GM12801 (cell line): ENCODE results near the gene OGFOD1.

ENCODE experiments used
- TF ChIP-seq, protein P1 (sequence below): IDR thresholded peaks from one replicate; pipeline ENCODE4 v1.5.1; 2011; ENCODE audit warnings: control low read depth; ENCODE audit not compliant: insufficient read length; ENCODE audit errors: extremely low read depth

Gene OGFOD1

DNA sequence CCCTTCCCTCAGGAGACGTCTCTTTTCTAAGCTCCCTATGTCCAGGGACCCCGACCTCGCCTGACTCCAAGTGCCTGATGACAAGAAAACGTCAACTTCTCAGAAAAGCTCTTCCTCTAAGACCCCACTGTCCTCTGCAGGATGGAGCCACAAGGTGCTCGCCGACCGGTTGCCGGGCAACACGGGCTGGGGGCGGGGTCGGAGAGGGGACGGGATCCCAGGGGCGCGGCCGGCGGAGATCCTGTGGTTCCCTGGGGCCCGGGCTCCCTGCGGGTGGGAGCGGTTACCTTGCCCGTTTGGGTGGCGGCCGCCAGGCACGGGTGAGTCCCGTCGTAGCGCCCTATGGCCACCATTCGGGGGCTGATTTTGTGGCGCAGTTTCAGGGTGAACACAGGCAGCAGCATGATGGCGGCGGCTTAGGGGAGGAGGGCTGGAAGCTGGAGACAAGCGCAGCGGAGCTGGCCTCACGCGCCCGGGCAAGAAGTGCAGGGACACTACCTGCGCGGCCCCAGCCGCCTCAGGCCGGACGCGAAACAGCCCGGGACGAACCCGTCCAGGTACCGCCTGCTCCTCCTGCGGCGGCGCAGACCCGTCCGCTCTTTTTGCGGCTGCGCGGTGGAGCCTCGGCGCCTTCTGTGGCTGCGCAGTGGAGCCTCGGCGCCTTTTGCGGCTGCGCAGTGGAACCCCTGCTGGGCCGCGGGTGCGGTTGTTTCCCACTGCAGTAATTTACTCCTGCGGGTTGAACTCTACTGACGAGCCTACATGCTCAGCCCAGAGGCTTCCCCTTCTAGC, 68.3 kb downstream of the OGFOD1 start, which contains the start of gene BBS2:
BBS2 (minus strand) TSS at position 566 of the 792 bp plus-strand sequence; CDS start at position 404, 162 bp downstream.
- TF ChIP-seq, protein P1, sequence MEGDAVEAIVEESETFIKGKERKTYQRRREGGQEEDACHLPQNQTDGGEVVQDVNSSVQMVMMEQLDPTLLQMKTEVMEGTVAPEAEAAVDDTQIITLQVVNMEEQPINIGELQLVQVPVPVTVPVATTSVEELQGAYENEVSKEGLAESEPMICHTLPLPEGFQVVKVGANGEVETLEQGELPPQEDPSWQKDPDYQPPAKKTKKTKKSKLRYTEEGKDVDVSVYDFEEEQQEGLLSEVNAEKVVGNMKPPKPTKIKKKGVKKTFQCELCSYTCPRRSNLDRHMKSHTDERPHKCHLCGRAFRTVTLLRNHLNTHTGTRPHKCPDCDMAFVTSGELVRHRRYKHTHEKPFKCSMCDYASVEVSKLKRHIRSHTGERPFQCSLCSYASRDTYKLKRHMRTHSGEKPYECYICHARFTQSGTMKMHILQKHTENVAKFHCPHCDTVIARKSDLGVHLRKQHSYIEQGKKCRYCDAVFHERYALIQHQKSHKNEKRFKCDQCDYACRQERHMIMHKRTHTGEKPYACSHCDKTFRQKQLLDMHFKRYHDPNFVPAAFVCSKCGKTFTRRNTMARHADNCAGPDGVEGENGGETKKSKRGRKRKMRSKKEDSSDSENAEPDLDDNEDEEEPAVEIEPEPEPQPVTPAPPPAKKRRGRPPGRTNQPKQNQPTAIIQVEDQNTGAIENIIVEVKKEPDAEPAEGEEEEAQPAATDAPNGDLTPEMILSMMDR, result no peak

DNA sequence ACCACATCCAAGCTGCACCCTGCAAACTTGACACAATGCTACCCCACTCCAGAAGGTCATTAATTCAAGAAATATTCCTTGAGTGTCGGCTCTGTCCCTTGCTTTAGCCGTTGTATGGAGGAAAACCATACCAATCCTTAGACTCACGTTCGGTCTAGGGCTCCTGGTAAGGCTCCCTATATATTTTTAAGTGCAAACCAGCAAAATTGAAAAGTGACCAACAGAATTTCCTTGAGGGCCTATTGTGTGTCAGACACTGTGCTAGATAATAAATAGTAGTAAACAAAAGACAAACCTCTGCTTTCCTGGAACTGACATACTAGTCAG, 68.9 kb downstream of the OGFOD1 start:
- TF ChIP-seq, protein P1, result no peak

DNA sequence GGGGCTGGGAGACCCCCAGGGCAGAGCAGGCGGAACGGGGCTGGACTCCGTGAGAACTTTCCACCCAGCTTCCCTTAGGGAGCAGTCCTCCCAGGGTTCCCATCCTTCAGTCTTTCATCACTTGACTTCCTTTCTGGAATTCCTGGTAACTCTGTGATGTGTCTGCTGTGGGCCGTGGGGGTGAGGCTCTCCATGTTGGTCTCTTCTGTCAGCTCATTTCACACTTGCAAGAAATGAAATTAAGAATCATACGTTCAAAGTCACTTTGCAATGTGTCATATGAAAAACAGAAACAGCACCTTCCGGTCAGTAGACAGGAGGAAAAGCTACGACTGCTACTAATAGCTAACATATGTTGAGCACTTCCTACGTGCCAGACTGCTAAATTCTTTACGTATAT, 73.9 kb downstream of the OGFOD1 start:
- TF ChIP-seq, protein P1, result no peak
